ENCODE data around the gene OR9A4.

OR9A4 gene

DNA sequence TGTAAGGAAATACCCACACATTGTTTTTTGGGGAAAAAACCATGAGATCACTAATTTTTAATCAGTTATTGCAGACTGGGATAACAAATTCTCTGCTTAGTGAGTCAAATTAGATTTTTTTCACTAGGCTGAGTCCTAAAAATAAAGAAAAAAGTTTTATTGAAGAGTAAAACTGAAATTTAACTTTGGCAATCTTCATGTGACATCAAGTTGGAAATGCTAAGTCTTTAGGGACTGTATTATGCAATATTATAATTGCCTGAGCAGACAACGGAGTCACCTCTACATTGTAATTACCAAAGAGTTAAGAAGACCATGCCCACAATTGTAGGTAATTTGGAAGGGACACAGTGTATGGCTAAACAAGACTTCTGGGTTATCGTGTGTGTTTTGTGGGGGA is 32.8 kb downstream of the OR9A4 start:
- TF ChIP-seq, protein P1, sequence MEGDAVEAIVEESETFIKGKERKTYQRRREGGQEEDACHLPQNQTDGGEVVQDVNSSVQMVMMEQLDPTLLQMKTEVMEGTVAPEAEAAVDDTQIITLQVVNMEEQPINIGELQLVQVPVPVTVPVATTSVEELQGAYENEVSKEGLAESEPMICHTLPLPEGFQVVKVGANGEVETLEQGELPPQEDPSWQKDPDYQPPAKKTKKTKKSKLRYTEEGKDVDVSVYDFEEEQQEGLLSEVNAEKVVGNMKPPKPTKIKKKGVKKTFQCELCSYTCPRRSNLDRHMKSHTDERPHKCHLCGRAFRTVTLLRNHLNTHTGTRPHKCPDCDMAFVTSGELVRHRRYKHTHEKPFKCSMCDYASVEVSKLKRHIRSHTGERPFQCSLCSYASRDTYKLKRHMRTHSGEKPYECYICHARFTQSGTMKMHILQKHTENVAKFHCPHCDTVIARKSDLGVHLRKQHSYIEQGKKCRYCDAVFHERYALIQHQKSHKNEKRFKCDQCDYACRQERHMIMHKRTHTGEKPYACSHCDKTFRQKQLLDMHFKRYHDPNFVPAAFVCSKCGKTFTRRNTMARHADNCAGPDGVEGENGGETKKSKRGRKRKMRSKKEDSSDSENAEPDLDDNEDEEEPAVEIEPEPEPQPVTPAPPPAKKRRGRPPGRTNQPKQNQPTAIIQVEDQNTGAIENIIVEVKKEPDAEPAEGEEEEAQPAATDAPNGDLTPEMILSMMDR (IDR thresholded peaks at IDR 0.05): no peak

DNA sequence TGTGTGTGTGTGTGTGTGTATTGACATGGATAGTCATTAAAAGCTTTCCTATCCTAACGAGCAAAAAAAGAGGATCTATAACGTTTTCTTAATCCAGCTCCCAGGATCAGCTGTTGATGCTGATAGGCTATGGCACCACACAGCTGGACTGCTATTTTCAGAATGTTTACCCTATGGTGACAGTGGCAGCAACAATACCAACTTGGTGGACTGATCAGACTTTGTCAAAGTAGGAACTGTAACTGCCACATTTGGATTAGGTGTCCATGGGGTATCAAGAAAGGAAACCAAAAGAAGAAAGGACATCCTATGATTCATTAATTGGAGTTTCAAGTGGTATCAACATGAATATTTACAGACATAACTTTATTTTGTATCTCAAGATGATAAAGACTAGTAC is 33.3 kb downstream of the OR9A4 start:
- TF ChIP-seq, protein P1 (IDR thresholded peaks at IDR 0.05): no peak

DNA sequence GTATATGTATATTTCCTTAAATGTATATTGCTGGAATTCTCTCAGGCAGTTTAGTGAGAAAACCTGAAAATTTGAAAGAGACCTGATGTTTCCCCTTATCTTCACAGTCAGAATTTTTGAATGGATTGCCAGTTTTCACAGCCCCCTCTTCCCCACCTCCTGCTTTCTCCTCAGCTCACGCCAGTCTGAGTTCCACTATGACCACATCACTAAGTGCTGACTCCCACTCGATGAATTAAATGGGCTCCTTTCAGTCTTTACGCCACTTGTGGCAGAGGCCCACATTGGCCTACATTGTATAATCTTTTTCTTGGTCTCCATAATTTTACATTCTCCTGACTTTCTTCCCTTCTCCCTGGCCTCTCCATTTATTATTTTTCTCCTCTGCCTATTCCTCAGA is 33.7 kb downstream of the OR9A4 start:
- TF ChIP-seq, protein P1 (IDR thresholded peaks at IDR 0.05): no peak

DNA sequence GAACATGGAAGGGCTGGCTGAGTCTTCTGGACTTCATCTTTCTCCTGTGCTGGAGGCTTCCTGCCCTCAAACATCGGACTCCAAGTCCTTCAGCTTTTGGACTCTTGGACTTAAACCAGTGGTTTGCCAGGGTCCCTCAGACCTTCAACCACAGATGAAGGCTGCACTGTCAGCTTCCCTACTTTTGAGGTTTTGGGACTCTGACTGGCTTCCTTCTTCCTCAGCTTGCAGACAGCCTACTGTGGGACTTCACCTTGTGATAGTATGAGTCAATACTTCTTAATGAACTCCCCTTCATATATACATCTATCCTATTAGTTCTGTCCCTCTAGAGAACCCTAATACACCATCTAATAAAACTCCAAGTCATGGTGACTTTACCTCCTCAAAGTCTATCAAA is 34.6 kb downstream of the OR9A4 start:
- TF ChIP-seq, protein P1 (IDR thresholded peaks at IDR 0.05): no peak

DNA sequence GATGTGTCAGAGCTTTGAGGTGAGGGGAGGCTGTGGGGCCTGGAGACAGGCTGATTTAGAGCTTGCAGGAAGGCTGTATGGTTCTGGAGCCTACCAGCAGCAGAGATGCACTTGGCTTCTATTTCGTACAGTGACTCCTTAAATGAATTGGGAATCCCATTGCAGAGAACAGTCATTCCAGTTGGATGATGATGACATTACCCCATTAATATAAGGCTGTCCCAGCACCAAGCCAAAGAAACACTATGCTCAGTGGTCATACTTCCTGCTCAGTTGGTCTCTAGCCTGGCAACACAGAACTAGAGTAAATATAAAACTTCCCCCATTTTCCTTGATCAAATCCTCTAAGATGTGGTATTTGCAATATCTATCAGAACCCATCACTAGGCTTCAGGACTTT is 36.3 kb downstream of the OR9A4 start:
- TF ChIP-seq, protein P1 (IDR thresholded peaks at IDR 0.05): no peak

DNA sequence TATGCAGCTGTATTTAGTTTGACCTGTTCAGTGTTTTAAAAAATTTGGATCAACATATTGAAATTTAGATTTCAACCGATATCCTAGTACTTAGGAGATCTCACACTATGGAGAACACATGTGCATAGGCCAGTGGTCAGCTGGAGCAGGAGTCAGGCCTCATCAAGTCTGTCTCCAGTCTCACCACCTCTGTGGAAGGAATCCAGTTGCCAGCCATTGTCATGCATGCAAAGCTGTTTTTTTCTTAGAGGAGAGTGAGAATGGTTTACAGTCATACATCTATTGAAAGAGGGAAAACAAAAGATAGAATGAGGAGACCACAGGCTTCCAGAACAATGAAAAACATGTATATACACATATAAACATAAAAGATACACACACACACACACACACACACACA is 38.1 kb downstream of the OR9A4 start:
- TF ChIP-seq, protein P1 (IDR thresholded peaks at IDR 0.05): no peak

DNA sequence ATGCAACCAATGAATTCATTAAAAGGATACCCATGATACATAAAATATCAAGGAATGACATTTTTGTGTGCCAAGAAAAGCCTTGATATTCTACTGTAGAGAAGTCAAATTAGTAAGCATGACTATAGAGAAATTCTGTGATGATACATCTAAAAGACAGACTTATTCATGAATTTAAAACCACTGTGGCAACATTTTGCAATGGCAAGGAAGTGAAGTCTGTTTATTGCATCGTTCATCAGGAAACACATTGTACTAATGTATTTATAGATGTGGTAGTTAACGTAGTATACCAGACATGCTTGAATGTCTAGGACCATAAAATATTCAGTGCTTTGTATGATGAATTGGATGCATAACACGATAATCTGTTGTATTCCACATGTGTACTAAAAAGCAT is 39.9 kb downstream of the OR9A4 start:
- TF ChIP-seq, protein P1 (IDR thresholded peaks at IDR 0.05): no peak

DNA sequence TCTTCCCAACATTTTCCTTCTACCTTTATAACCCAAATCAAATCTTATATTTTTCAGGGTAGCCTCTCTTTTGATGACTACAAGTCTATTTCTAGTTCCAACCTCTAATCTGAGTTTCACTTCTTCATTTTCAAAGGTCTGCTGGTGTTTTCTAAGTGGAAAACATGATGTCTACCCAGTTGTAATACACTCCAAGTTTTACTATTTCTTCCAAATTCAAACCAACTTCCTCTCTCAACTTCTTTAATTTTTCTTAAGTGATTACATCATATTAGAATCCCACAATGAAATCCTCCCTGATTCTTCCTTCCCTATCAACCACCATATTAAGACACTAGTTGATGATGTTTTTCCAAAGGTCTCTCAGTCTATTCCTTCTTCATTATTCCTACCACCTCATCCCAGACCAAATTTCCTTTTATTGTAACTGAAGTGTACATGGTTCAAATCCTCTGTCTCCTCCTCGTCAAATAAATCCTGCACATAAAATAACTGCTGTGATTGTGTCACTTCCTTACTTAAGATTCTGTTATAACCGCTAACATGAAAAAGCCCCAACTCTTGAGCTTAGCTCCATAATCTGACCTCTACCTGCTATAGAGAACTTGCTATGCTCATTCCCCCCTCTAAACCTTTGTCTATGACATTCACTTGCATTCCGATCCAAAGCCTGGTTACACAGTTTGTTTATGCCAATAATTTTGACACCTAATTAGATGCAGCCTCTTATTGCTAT is 44.7 kb downstream of the OR9A4 start:
- TF ChIP-seq, protein P1 (IDR thresholded peaks at IDR 0.05): no peak
